Peyer's patch (tissue), 4 donors: ENCODE results near the gene DLX3. TPM values are rescaled to one million over a fixed set of nuclear protein-coding genes. Genes with fewer than 3 reads are reported as not detected.
A peak's percentile ranks its signal among the peaks of the same experiment; 100 is the strongest.

Experiments
- DNase-seq, 3 donors: peaks; one replicate each; pipeline ENCODE4 v3.0.0-alpha.2; 2017 to 2019
- H3K27ac ChIP-seq, 4 donors: fragments of 200-600 bp; sonication (generic); one replicate each; pipeline ENCODE4 v1.5.1; 2016 to 2019
- H3K27me3 ChIP-seq, 2 donors: fragments of 200-600 bp; sonication (generic); one replicate each; pipeline ENCODE4 v1.5.1; 2019
- H3K36me3 ChIP-seq, 3 donors: fragments of 200-600 bp; sonication (generic); one replicate each; pipeline ENCODE4 v1.5.1; 2016 to 2019
- H3K4me1 ChIP-seq, 4 donors: fragments of 200-600 bp; sonication (generic); one replicate each; pipeline ENCODE4 v1.5.1; 2016 to 2019
- H3K4me3 ChIP-seq, 4 donors: fragments of 200-600 bp; sonication (generic); 1 replicate in 3 of 4; 2 replicates in 1 of 4; pipeline ENCODE4 v1.5.1; 2016 to 2019; ENCODE audit warnings: mild to moderate bottlenecking in 1 of 4
- H3K9me3 ChIP-seq, 4 donors: fragments of 200-600 bp; sonication (generic); one replicate each; pipeline ENCODE4 v1.5.1; 2016 to 2019; ENCODE audit warnings: mild to moderate bottlenecking in 1 of 4
- POLR2A ChIP-seq, 2 donors: fragments of 450-650 bp; IDR thresholded peaks; one replicate each; pipeline ENCODE4 v1.5.1; 2017; ENCODE audit warnings: antibody characterized with exemption in 2 of 2, mild to moderate bottlenecking in 2 of 2, moderate library complexity in 2 of 2
- total RNA-seq, 4 donors: library from RNA; depleted of rRNA; stranded (reverse); fragments of >200 nt; gene quantifications; one replicate each; pipeline ENCODE4 v1.1.0, GENCODE V29; 2016
- TF ChIP-seq, protein P1 (sequence below), 6 experiments: fragments of 450-650 bp in 4 of 6; fragments of 200-600 bp in 2 of 6; sonication (generic) in 1 of 6; IDR thresholded peaks; one replicate each; pipeline ENCODE4 v1.5.1; 2017 to 2019; ENCODE audit warnings: antibody characterized with exemption in 6 of 6, mild to moderate bottlenecking in 3 of 6, moderate library complexity in 1 of 6

The DLX3 gene
- total RNA-seq, 4 donors from 2014 or later = not detected

DNA sequence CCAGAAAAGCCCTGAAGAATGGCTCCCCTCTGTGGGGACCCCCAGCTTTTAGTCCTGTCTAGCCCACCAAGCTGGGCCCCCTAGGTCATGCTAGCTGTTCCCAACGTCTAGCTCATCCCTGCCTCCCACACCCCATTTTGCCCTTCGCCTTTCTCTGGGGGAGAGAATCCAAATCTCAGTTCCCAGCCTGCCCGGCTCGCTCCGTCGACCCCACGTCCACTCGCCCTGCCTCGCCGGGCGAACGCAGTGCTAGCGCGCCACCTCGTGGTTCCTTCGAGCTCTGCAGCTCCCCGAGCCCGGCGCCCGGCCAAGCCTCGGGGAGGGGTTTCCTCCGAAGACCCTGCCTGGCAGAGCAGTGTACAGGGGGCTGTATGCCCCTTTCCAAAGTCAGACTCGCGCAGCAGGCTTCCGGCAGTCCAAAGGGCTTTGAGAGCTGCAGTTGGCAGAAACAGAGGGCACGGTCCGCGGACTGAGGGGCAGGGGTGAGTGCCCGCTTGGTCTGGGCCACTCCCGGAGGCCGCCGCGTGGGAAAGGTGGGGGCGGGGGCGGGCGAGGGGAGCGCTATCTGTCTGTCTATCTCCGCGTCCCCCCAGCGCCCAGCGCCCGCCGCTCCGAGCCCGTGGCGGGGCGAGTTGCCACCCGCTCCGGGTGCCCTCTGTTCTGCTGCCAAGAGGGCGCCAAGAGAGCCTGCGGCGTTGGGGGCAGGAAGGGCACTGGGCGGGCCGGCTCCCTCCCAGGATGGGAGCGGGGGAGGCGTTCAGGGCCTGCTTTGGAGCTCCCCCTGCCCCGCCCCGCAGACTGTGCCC lies 1.7 kb upstream of the DLX3 start:
- H3K27me3 ChIP-seq = peaks cover 0 to 23% of the 10 kb centered on the region in 2 donors
- no peaks in the 10 kb centered on the region for H3K9me3 ChIP-seq
- no peaks in the 10 kb centered on the region for H3K36me3 ChIP-seq
- no peak overlapping the region for H3K27ac ChIP-seq
- no peak for TF ChIP-seq POLR2A (IDR thresholded peaks at IDR 0.05)
- TF ChIP-seq, protein P1, sequence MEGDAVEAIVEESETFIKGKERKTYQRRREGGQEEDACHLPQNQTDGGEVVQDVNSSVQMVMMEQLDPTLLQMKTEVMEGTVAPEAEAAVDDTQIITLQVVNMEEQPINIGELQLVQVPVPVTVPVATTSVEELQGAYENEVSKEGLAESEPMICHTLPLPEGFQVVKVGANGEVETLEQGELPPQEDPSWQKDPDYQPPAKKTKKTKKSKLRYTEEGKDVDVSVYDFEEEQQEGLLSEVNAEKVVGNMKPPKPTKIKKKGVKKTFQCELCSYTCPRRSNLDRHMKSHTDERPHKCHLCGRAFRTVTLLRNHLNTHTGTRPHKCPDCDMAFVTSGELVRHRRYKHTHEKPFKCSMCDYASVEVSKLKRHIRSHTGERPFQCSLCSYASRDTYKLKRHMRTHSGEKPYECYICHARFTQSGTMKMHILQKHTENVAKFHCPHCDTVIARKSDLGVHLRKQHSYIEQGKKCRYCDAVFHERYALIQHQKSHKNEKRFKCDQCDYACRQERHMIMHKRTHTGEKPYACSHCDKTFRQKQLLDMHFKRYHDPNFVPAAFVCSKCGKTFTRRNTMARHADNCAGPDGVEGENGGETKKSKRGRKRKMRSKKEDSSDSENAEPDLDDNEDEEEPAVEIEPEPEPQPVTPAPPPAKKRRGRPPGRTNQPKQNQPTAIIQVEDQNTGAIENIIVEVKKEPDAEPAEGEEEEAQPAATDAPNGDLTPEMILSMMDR (IDR thresholded peaks at IDR 0.05) = peak; percentile 74 to 96 (median 90)
- peak; percentile 26 to 74 (median 69) for DNase-seq
- H3K4me1 ChIP-seq = peaks cover 0 to 34% (median 19%) of the 10 kb centered on the region in 4 donors
- H3K4me3 ChIP-seq = peak overlapping the region; percentile 2 to 40 (median 35)

DNA sequence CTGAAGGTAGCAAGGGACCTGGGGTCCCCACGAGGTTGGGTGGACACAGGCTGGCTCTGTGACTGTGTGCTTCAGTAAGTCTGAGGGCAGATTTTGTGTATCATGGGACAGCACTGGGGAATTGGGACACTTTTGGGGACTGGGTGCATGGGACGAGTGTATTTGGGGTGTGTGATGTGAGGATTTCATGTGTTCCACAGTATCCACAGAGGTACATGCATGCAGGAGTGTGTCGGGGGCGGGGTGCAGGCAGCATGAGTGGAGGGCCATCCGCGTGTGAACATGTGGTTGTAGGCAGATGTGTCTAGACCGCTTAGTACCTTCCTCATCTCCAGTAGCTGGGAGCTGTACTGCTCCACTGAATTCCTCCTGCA lies 1.1 kb upstream of the DLX3 start:
- TF ChIP-seq, protein P1 (IDR thresholded peaks at IDR 0.05) = no peak
- Histone ChIP-seq H3K36me3 (no peaks in the 10 kb centered on the region), H3K9me3 (no peaks in the 10 kb centered on the region), H3K4me1 (peaks cover 0 to 34% (median 19%) of the 10 kb centered on the region in 4 donors), H3K27me3 (peaks cover 0 to 23% of the 10 kb centered on the region in 2 donors), H3K27ac (no peak overlapping the region), H3K4me3 (no peak overlapping the region)
- DNase-seq = peak in 1 of 3 donors; percentile 38

DNA sequence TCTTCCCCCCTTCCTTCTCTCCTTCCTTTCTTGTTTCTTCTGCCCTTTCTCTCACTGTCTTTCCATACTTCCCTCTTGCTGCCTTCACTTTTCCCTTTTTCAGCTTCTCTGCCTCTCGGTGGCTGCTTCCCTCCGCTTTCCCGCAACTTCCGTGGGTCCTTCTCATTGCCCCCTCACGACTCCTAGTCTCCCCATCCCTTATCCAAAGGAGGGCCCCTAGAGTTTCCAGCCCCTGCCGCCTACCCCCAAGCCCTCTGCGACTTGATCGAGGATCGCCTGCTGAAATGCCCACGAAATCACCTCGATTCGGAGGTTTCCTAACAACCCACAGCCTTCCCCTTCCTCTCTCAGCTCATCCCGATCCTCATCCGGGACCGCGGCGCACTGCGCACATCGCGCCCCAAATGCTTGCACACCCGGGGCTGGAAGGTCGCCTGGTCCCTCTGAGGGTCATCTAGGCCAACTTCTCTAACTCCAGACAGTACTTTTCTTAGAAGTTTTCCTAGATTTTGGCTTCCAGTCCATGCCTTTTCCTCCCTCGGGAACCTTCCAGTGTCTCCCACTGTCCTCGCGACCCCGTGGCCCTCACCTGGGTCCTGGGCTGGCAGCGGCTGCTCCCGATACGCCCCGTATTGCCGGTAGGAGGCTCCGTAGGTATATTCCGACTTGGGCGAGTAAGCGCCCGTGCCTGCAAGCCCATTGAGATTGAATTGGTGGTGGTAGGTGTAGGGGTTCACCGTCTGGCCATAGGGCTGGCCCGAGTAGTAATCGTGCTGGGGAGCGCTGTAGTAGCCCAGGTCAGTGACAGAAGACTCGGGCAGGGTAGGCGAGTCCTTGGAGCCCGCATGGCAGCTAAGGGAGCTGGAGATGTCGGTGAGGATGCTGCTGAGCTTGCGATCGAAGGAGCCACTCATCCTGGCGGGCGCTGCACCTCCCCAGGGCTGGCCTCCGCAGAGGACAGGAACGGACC lies 654 bp downstream of the DLX3 start:
- H3K27ac ChIP-seq = no peak overlapping the region
- no peaks in the 10 kb centered on the region for H3K36me3 ChIP-seq
- peaks cover 0 to 23% of the 10 kb centered on the region in 2 donors for H3K27me3 ChIP-seq
- TF ChIP-seq POLR2A (IDR thresholded peaks at IDR 0.05) = no peak
- TF ChIP-seq, protein P1 (IDR thresholded peaks at IDR 0.05) = no peak
- peak overlapping the region in 3 of 4 donors; percentile 51 to 57 (median 51) for H3K4me3 ChIP-seq
- no peaks in the 10 kb centered on the region for H3K9me3 ChIP-seq
- DNase-seq = peak in 1 of 3 donors; percentile 45
- H3K4me1 ChIP-seq = peaks cover 0 to 34% (median 19%) of the 10 kb centered on the region in 4 donors

DNA sequence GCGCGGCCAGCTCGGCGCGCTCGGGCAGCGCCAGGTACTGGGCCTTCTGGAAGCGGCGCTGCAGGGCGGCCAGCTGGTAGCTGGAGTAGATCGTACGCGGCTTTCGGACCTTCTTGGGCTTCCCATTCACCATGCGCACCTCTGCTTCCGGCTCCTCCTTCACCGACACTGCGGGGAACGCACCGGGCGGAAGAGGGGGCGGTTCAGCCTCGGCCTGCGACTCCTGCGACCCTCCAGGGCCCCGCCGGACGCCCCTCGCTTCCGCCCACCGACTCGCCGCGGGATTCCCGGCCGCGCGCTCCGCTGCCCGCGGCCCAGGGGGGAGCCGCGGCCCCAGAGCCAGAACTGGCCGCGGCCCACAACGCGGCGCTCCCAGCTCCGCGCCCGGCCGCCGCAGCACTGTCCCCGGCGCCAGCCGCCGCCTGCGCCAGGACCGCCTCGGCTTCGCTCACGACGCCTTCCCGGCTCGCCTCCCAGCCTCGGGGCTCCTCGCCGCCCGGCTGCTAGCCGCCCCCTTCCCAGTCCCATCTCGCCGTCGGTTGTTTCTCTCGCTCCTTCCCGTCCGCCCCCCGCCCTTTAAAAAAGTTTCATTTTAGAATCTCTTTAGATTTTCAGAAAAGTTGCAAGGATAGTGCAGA lies 1.5 kb downstream of the DLX3 start:
- TF ChIP-seq, protein P1 (IDR thresholded peaks at IDR 0.05) = no peak
- no peak for TF ChIP-seq POLR2A (IDR thresholded peaks at IDR 0.05)
- Histone ChIP-seq H3K27me3 (peaks cover 0 to 23% of the 10 kb centered on the region in 2 donors), H3K4me1 (peaks cover 0 to 34% (median 19%) of the 10 kb centered on the region in 4 donors), H3K36me3 (no peaks in the 10 kb centered on the region), H3K27ac (no peak overlapping the region), H3K9me3 (no peaks in the 10 kb centered on the region), H3K4me3 (peak overlapping the region; percentile 21 to 57 (median 51))
- DNase-seq = peak in 2 of 3 donors; percentile 21 to 57

DNA sequence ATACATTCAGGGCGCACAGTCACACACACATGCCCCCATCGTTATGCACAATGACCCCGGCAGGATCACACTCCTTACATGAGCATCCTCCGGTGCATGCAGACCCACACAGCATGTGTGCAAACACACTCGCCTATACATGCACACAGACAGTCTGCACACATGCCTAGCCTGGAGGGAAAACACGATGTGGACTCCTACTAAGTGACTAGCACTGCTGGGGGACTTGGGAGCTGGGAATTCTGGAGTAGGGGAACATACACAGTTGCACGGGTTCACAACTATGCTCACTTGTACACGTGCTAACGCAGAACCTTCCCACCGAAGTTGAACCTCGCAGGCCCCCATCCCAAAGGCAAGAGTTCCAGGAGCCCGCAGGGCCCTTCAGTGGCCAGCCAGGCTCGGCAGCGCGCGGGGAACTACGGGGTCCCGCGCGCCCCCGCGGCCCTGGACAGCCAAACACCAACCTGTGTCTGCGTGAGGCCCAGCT lies 2.0 kb downstream of the DLX3 start:
- Histone ChIP-seq H3K9me3 (no peaks in the 10 kb centered on the region), H3K4me1 (peaks cover 0 to 34% (median 19%) of the 10 kb centered on the region in 4 donors), H3K27me3 (peaks cover 0 to 23% of the 10 kb centered on the region in 2 donors), H3K27ac (no peak overlapping the region), H3K4me3 (peak overlapping the region; percentile 21 to 57 (median 51)), H3K36me3 (no peaks in the 10 kb centered on the region)
- DNase-seq = no peak
- no peak for TF ChIP-seq POLR2A (IDR thresholded peaks at IDR 0.05)
- TF ChIP-seq, protein P1 (IDR thresholded peaks at IDR 0.05) = no peak
